ENCODE measurements around the gene LEMD1.

The LEMD1 gene

GRCh38 chr1:205338011-205338410 is 83.8 kb downstream of the LEMD1 start:
- no peak overlapping the region for H3K4me3 ChIP-seq (replicated peaks; ENCODE audit: insufficient read depth, low read length)
- no peak for DNase-seq (ENCODE audit: low read depth in 1 of 2, low spot score in 1 of 2)
- TF ChIP-seq POLR2AphosphoS5 (IDR thresholded peaks at IDR 0.05; ENCODE audit: low read depth), result no peak
- no peak for TF ChIP-seq GABPA (IDR thresholded peaks at IDR 0.05; ENCODE audit: low read depth)
- no peak overlapping the region for H3K27ac ChIP-seq (replicated peaks)
- peaks cover 20% of the 10 kb centered on the region for H3K27me3 ChIP-seq (ENCODE audit: insufficient read depth, poor library complexity, severe bottlenecking)

GRCh38 chr1:205337481-205337880 is 84.4 kb downstream of the LEMD1 start:
- Histone ChIP-seq H3K4me3 (replicated peaks; ENCODE audit: insufficient read depth, low read length) (no peak overlapping the region), H3K27ac (replicated peaks) (no peak overlapping the region), H3K27me3 (ENCODE audit: insufficient read depth, poor library complexity, severe bottlenecking) (peaks cover 18% of the 10 kb centered on the region)
- no peak for DNase-seq (ENCODE audit: low read depth in 1 of 2, low spot score in 1 of 2)
- TF ChIP-seq GABPA (IDR thresholded peaks at IDR 0.05; ENCODE audit: low read depth), result no peak
- no peak for TF ChIP-seq REST (IDR thresholded peaks at IDR 0.05; ENCODE audit: insufficient replicate concordance, low read depth)
- no peak for TF ChIP-seq CTCF (IDR thresholded peaks at IDR 0.05; ENCODE audit: insufficient read depth, low read length)
- TF ChIP-seq POLR2AphosphoS5 (IDR thresholded peaks at IDR 0.05; ENCODE audit: low read depth), result no peak
- no peak for TF ChIP-seq SPI1 (IDR thresholded peaks at IDR 0.05; ENCODE audit: borderline replicate concordance, low read depth)

- DNase-seq (ENCODE audit: low read depth in 1 of 2, low spot score in 1 of 2), result peak; percentile 59 to 76
- no peak overlapping the region for H3K27ac ChIP-seq (replicated peaks)
- no peak for TF ChIP-seq REST (IDR thresholded peaks at IDR 0.05; ENCODE audit: insufficient replicate concordance, low read depth)
- TF ChIP-seq GABPA (IDR thresholded peaks at IDR 0.05; ENCODE audit: low read depth), result no peak
- TF ChIP-seq CTCF (IDR thresholded peaks at IDR 0.05; ENCODE audit: insufficient read depth, low read length), result peak; percentile 95
- no peak for TF ChIP-seq POLR2AphosphoS5 (IDR thresholded peaks at IDR 0.05; ENCODE audit: low read depth)
- TF ChIP-seq SPI1 (IDR thresholded peaks at IDR 0.05; ENCODE audit: borderline replicate concordance, low read depth), result no peak
- no peak overlapping the region for H3K4me3 ChIP-seq (replicated peaks; ENCODE audit: insufficient read depth, low read length)
- H3K27me3 ChIP-seq (ENCODE audit: insufficient read depth, poor library complexity, severe bottlenecking), result peaks cover 11% of the 10 kb centered on the region
Observed at GRCh38 chr1:205335692-205336091, 86.2 kb downstream of the LEMD1 start.

- peaks cover 11% of the 10 kb centered on the region for H3K27me3 ChIP-seq (ENCODE audit: insufficient read depth, poor library complexity, severe bottlenecking)
- DNase-seq (ENCODE audit: low read depth in 1 of 2, low spot score in 1 of 2), result no peak
- no peak for TF ChIP-seq SPI1 (IDR thresholded peaks at IDR 0.05; ENCODE audit: borderline replicate concordance, low read depth)
- no peak for TF ChIP-seq POLR2AphosphoS5 (IDR thresholded peaks at IDR 0.05; ENCODE audit: low read depth)
- TF ChIP-seq REST (IDR thresholded peaks at IDR 0.05; ENCODE audit: insufficient replicate concordance, low read depth), result no peak
- no peak for TF ChIP-seq CTCF (IDR thresholded peaks at IDR 0.05; ENCODE audit: insufficient read depth, low read length)
- no peak for TF ChIP-seq GABPA (IDR thresholded peaks at IDR 0.05; ENCODE audit: low read depth)
- no peak overlapping the region for H3K27ac ChIP-seq (replicated peaks)
- H3K4me3 ChIP-seq (replicated peaks; ENCODE audit: insufficient read depth, low read length), result no peak overlapping the region
Observed at GRCh38 chr1:205332015-205332791, 89.7 kb downstream of the LEMD1 start.

All from HL-60 (cell line).